Neural progenitor cell (in vitro differentiated cells): ENCODE results near the gene CDS1. TPM values are rescaled to one million over a fixed set of nuclear protein-coding genes. Genes with fewer than 3 reads are reported as not detected.
"Not testable (repeated sequence)": the region's sequence is repeated elsewhere in the genome, so short reads cannot be mapped to it uniquely, and the experiment has no call there.

ENCODE experiments used
- DNase-seq: peaks from one replicate; pipeline ENCODE4 v3.0.0-alpha.2; 2016; ENCODE audit warnings: low spot score
- H2AFZ ChIP-seq: fragments of 200-600 bp; sonication (generic); replicated peaks from 2 replicates; pipeline ENCODE4 v1.6.1; 2016; ENCODE audit warnings: antibody characterized with exemption
- H3F3A ChIP-seq: fragments of 200-600 bp; sonication (generic); 2 replicates; pipeline ENCODE4 v1.6.1; 2016; ENCODE audit warnings: antibody characterized with exemption, low read depth
- H3K27ac ChIP-seq: fragments of 200-600 bp; sonication (generic); 2 replicates; pipeline ENCODE4 v1.5.1; 2016; ENCODE audit warnings: mild to moderate bottlenecking
- H3K27me3 ChIP-seq: fragments of 200-600 bp; sonication (generic); 2 replicates; pipeline ENCODE4 v1.6.1; 2016; ENCODE audit warnings: mild to moderate bottlenecking, moderate library complexity
- H3K36me3 ChIP-seq: fragments of 200-600 bp; sonication (generic); 2 replicates; pipeline ENCODE4 v1.5.1; 2016
- H3K4me1 ChIP-seq: fragments of 200-600 bp; sonication (generic); 2 replicates; pipeline ENCODE4 v1.6.1; 2016; ENCODE audit warnings: mixed run types
- H3K4me2 ChIP-seq: fragments of 200-600 bp; sonication (generic); 2 replicates; pipeline ENCODE4 v1.6.1; 2016
- H3K4me3 ChIP-seq: fragments of 200-600 bp; sonication (generic); 2 replicates; pipeline ENCODE4 v1.5.1; 2016
- H3K79me2 ChIP-seq: fragments of 200-600 bp; sonication (generic); 2 replicates; pipeline ENCODE4 v1.6.1; 2016; ENCODE audit warnings: low read depth
- H3K9ac ChIP-seq: fragments of 200-600 bp; sonication (generic); 2 replicates; pipeline ENCODE4 v1.6.1; 2016
- H3K9me3 ChIP-seq: fragments of 200-600 bp; sonication (generic); 2 replicates; pipeline ENCODE4 v1.5.1; 2016; ENCODE audit warnings: low read depth
- H4K20me1 ChIP-seq: fragments of 200-600 bp; sonication (generic); 2 replicates; pipeline ENCODE4 v1.6.1; 2016; ENCODE audit warnings: low read depth
- H3K27ac Mint-ChIP-seq: 3 replicates; pipeline ENCODE4 v1.8.0; 2021; ENCODE audit warnings: mixed read lengths
- H3K27me3 Mint-ChIP-seq: 2 replicates; pipeline ENCODE4 v1.8.0; 2022; ENCODE audit warnings: low read depth, mild to moderate bottlenecking, inconsistent platforms, moderate library complexity, mixed read lengths; ENCODE audit not compliant: insufficient read depth
- H3K36me3 Mint-ChIP-seq: 3 replicates; pipeline ENCODE4 v1.8.0; 2021; ENCODE audit warnings: mixed read lengths
- H3K4me1 Mint-ChIP-seq: 3 replicates; pipeline ENCODE4 v1.8.0; 2021; ENCODE audit warnings: mixed read lengths
- H3K4me3 Mint-ChIP-seq: 3 replicates; pipeline ENCODE4 v1.8.0; 2021; ENCODE audit warnings: mild to moderate bottlenecking, moderate library complexity, mixed read lengths
- H3K9me3 Mint-ChIP-seq: 3 replicates; pipeline ENCODE4 v1.8.0; 2020; ENCODE audit warnings: mixed read lengths
- EZH2 ChIP-seq: fragments of 200-600 bp; sonication (generic); IDR thresholded peaks from 2 replicates; pipeline ENCODE4 v1.6.1; 2017; ENCODE audit warnings: antibody characterized with exemption, mild to moderate bottlenecking, moderate library complexity
- EZH2phosphoT487 ChIP-seq: fragments of 200-600 bp; sonication (generic); IDR thresholded peaks from 2 replicates; pipeline ENCODE4 v1.6.1; 2017; ENCODE audit warnings: antibody characterized with exemption
- total RNA-seq: library from RNA; depleted of rRNA; stranded (reverse); fragments of >200 nt; gene quantifications from 2 replicates; pipeline ENCODE4 v1.2.3, GENCODE V29; 2015; ENCODE audit warnings: low replicate concordance
- TF ChIP-seq, protein P1 (sequence below): fragments of 200-600 bp; sonication (generic); IDR thresholded peaks from 2 replicates; pipeline ENCODE4 v1.5.1; 2017; ENCODE audit warnings: antibody characterized with exemption, mild to moderate bottlenecking

CDS1 gene
- total RNA-seq, 1 donor from 2014 or later, result 2.8 TPM

GRCh38 chr4:84677995-84678394 lies 95.1 kb downstream of the CDS1 start:
- Histone ChIP-seq H3K9ac (no peak overlapping the region), H3K9me3 (no peaks in the 10 kb centered on the region), H3K27me3 (no peaks in the 10 kb centered on the region), H2AFZ (no peak overlapping the region), H3K27ac (no peak overlapping the region), H4K20me1 (peaks cover 9% of the 10 kb centered on the region), H3K36me3 (peaks cover 5% of the 10 kb centered on the region), H3K4me1 (peaks cover 19% of the 10 kb centered on the region), H3F3A (no peaks in the 10 kb centered on the region), H3K79me2 (no peaks in the 10 kb centered on the region), H3K4me3 (no peak overlapping the region), H3K4me2 (no peak overlapping the region)
- H3K27ac Mint-ChIP-seq, result no peak overlapping the region
- peaks cover 3% of the 10 kb centered on the region for H3K27me3 Mint-ChIP-seq
- no peaks in the 10 kb centered on the region for H3K9me3 Mint-ChIP-seq
- TF ChIP-seq EZH2phosphoT487, result no peak
- no peak for TF ChIP-seq EZH2
- TF ChIP-seq, protein P1, sequence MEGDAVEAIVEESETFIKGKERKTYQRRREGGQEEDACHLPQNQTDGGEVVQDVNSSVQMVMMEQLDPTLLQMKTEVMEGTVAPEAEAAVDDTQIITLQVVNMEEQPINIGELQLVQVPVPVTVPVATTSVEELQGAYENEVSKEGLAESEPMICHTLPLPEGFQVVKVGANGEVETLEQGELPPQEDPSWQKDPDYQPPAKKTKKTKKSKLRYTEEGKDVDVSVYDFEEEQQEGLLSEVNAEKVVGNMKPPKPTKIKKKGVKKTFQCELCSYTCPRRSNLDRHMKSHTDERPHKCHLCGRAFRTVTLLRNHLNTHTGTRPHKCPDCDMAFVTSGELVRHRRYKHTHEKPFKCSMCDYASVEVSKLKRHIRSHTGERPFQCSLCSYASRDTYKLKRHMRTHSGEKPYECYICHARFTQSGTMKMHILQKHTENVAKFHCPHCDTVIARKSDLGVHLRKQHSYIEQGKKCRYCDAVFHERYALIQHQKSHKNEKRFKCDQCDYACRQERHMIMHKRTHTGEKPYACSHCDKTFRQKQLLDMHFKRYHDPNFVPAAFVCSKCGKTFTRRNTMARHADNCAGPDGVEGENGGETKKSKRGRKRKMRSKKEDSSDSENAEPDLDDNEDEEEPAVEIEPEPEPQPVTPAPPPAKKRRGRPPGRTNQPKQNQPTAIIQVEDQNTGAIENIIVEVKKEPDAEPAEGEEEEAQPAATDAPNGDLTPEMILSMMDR, result no peak
- H3K4me3 Mint-ChIP-seq, result no peak overlapping the region
- peaks cover 21% of the 10 kb centered on the region for H3K4me1 Mint-ChIP-seq
- H3K36me3 Mint-ChIP-seq, result peaks cover 38% of the 10 kb centered on the region
- DNase-seq, result no peak

- peaks cover 43% of the 10 kb centered on the region for H3K36me3 Mint-ChIP-seq
- H3K36me3 ChIP-seq, result peaks cover 5% of the 10 kb centered on the region
Observed at GRCh38 chr4:84678976-84679744, 96.2 kb downstream of the CDS1 start.

GRCh38 chr4:84680956-84681355 lies 98.0 kb downstream of the CDS1 start:
- no peaks in the 10 kb centered on the region for H3K27me3 ChIP-seq
- H2AFZ ChIP-seq, result no peak overlapping the region
- Mint-ChIP-seq H3K36me3 (peaks cover 51% of the 10 kb centered on the region), H3K4me1 (peaks cover 30% of the 10 kb centered on the region), H3K27me3 (peaks cover 3% of the 10 kb centered on the region), H3K4me3 (no peak overlapping the region), H3K27ac (peak overlapping the region; percentile 4), H3K9me3 (no peaks in the 10 kb centered on the region)
- H3K36me3 ChIP-seq, result peaks cover 5% of the 10 kb centered on the region
- no peak overlapping the region for H3K4me2 ChIP-seq
- H3K9ac ChIP-seq, result no peak overlapping the region
- peaks cover 19% of the 10 kb centered on the region for H3K4me1 ChIP-seq
- H3K27ac ChIP-seq, result no peak overlapping the region
- DNase-seq, result no peak
- H3K4me3 ChIP-seq, result no peak overlapping the region
- no peaks in the 10 kb centered on the region for H3F3A ChIP-seq
- no peaks in the 10 kb centered on the region for H3K9me3 ChIP-seq
- H4K20me1 ChIP-seq, result peaks cover 9% of the 10 kb centered on the region
- H3K79me2 ChIP-seq, result no peaks in the 10 kb centered on the region
- TF ChIP-seq EZH2 (no peak), EZH2phosphoT487 (no peak)

More at GRCh38 chr4:84678976-84679744, 96.2 kb downstream of the CDS1 start:
- H3K4me3 Mint-ChIP-seq, result no peak overlapping the region
- H3K27me3 Mint-ChIP-seq, result peaks cover 3% of the 10 kb centered on the region
- Histone ChIP-seq H2AFZ (no peak overlapping the region), H3K4me1 (peaks cover 19% of the 10 kb centered on the region), H3K4me3 (no peak overlapping the region), H3K79me2 (no peaks in the 10 kb centered on the region), H4K20me1 (peaks cover 9% of the 10 kb centered on the region), H3F3A (no peaks in the 10 kb centered on the region), H3K4me2 (no peak overlapping the region), H3K27ac (no peak overlapping the region), H3K9ac (no peak overlapping the region), H3K9me3 (no peaks in the 10 kb centered on the region), H3K27me3 (no peaks in the 10 kb centered on the region)
- no peak for TF ChIP-seq EZH2
- no peaks in the 10 kb centered on the region for H3K9me3 Mint-ChIP-seq
- H3K27ac Mint-ChIP-seq, result no peak overlapping the region
- H3K4me1 Mint-ChIP-seq, result peaks cover 28% of the 10 kb centered on the region
- no peak for DNase-seq

GRCh38 chr4:84681486-84682274 lies 98.8 kb downstream of the CDS1 start:
- H3K36me3 ChIP-seq, result peaks cover 5% of the 10 kb centered on the region
- H3K9me3 ChIP-seq, result no peaks in the 10 kb centered on the region
- Mint-ChIP-seq H3K36me3 (peaks cover 52% of the 10 kb centered on the region), H3K9me3 (no peaks in the 10 kb centered on the region), H3K4me3 (no peak overlapping the region), H3K4me1 (peaks cover 30% of the 10 kb centered on the region), H3K27ac (no peak overlapping the region), H3K27me3 (peaks cover under 1% of the 10 kb centered on the region)
- no peaks in the 10 kb centered on the region for H3K79me2 ChIP-seq
- peaks cover 19% of the 10 kb centered on the region for H3K4me1 ChIP-seq
- H3K27ac ChIP-seq, result no peak overlapping the region
- H3F3A ChIP-seq, result no peaks in the 10 kb centered on the region
- TF ChIP-seq EZH2, result no peak
- TF ChIP-seq EZH2phosphoT487, result no peak
- TF ChIP-seq, protein P1, result peak; percentile 25
- no peak overlapping the region for H2AFZ ChIP-seq
- H3K4me3 ChIP-seq, result no peak overlapping the region
- H4K20me1 ChIP-seq, result peaks cover 9% of the 10 kb centered on the region
- peak; percentile 60 for DNase-seq
- H3K9ac ChIP-seq, result no peak overlapping the region
- no peak overlapping the region for H3K4me2 ChIP-seq
- no peaks in the 10 kb centered on the region for H3K27me3 ChIP-seq

DNA sequence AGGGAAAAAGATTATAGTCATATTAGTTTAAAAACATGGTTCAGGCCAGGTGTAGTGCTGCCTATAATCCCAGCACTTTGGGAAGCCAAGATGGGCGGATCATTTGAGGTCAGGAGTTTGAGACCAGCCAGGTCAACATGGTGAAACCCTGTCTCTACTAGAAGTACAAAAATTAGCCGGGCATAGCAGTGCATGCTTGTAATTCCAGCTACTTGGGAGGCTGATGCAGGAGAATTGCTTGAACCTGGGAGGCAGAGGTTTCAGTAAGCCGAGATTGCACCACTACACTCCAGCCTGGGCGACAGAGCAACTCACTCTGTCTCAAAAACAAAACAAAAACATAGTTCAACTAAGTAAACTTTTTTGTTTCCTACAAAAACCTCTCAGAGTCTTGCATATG lies 99.7 kb downstream of the CDS1 start:
- H3K4me3 Mint-ChIP-seq, H4K20me1 ChIP-seq, H3K27me3 ChIP-seq, H3K4me3 ChIP-seq, H3K27me3 Mint-ChIP-seq, H3K9me3 Mint-ChIP-seq, H3K79me2 ChIP-seq, H3K9ac ChIP-seq, H3K27ac ChIP-seq, H3K9me3 ChIP-seq, DNase-seq, H3K36me3 ChIP-seq, H2AFZ ChIP-seq, H3F3A ChIP-seq, H3K4me2 ChIP-seq: not testable (repeated sequence)
- Mint-ChIP-seq H3K36me3 (peaks cover 46% of the 10 kb centered on the region), H3K27ac (peak overlapping the region; percentile 14), H3K4me1 (peaks cover 30% of the 10 kb centered on the region)
- H3K4me1 ChIP-seq, result peaks cover 19% of the 10 kb centered on the region
